Caco-2 (cell line): ENCODE results near the gene RMDN3. TPM values are rescaled to one million over a fixed set of nuclear protein-coding genes. Genes with fewer than 3 reads are reported as not detected.

Experiments used
- BruUV-seq: library from RNA; stranded (reverse); fragments of 400-500 nt; replicated peaks from 2 replicates; lab custom pipeline; 2021; lab: Mats Ljungman, UMichigan
- CTCF ChIA-PET: fragments of 300-600 bp; sonication (Branson Sonifier 250); formaldehyde crosslinking; loops from one replicate; lab custom pipeline; 2022; ENCODE audit warnings: antibody characterized with exemption; lab: Charles Lee
- POLR2A ChIA-PET: fragments of 300-600 bp; sonication (Branson Sonifier 250); formaldehyde crosslinking; loops from one replicate; lab custom pipeline; 2022; ENCODE audit warnings: antibody characterized with exemption; lab: Charles Lee
- DNase-seq, 2 experiments: peaks; one replicate each; pipeline versions ENCODE4 v3.0.0 to v3.0.0-alpha.2; 2020 to 2022
- H3K27me3 ChIP-seq: replicated peaks from 2 replicates; pipeline ENCODE4 v1.6.0; 2011; ENCODE audit warnings: low read length; ENCODE audit not compliant: control insufficient read depth, insufficient read depth
- H3K36me3 ChIP-seq: 2 replicates; pipeline ENCODE4 v1.5.1; 2011; ENCODE audit warnings: low read length; ENCODE audit not compliant: control insufficient read depth, insufficient read depth
- H3K4me1 ChIP-seq: fragments of 250-450 bp; sonication (Bioruptor Pico); 2 replicates; pipeline ENCODE4 v1.5.1; 2020; ENCODE audit warnings: mild to moderate bottlenecking
- H3K4me3 ChIP-seq: 2 replicates; pipeline ENCODE4 v1.5.1; 2011; ENCODE audit warnings: low read depth, mild to moderate bottlenecking, control low read depth, low read length
- H3K9me3 ChIP-seq: fragments of 250-450 bp; sonication (Bioruptor Pico); 2 replicates; pipeline ENCODE4 v1.5.1; 2020; ENCODE audit warnings: mild to moderate bottlenecking, moderate library complexity
- H3K27ac Mint-ChIP-seq: one replicate; pipeline ENCODE4 v1.8.0; 2022; ENCODE audit warnings: mixed read lengths; ENCODE audit not compliant: unreplicated experiment
- H3K27me3 Mint-ChIP-seq: one replicate; pipeline ENCODE4 v1.8.0; 2022; ENCODE audit warnings: mixed read lengths; ENCODE audit not compliant: insufficient read depth, unreplicated experiment
- H3K36me3 Mint-ChIP-seq: one replicate; pipeline ENCODE4 v1.8.0; 2022; ENCODE audit warnings: mild to moderate bottlenecking, mixed read lengths; ENCODE audit not compliant: insufficient read depth, unreplicated experiment
- H3K4me1 Mint-ChIP-seq: one replicate; pipeline ENCODE4 v1.8.0; 2022; ENCODE audit warnings: low read depth, mixed read lengths; ENCODE audit not compliant: unreplicated experiment
- H3K4me3 Mint-ChIP-seq: one replicate; pipeline ENCODE4 v1.8.0; 2022; ENCODE audit warnings: mild to moderate bottlenecking, moderate library complexity, mixed read lengths; ENCODE audit not compliant: unreplicated experiment
- H3K9me3 Mint-ChIP-seq: one replicate; pipeline ENCODE4 v1.8.0; 2022; ENCODE audit warnings: mixed read lengths; ENCODE audit not compliant: unreplicated experiment
- intact Hi-C: fragments of 100-400 bp; cut with micrococcal nuclease; formaldehyde crosslinking; loops from one replicate; pipeline ENCODE4 v1.10.0; 2022; ENCODE audit not compliant: unreplicated experiment
- total RNA-seq: library from RNA; stranded (reverse); gene quantifications from 2 replicates; pipeline ENCODE4 v1.2.3, GENCODE V29; 2022
- TF ChIP-seq, protein P1 (sequence below), 2 experiments: fragments of 200-600 bp in 1 of 2; IDR thresholded peaks; 1 replicate in 1 of 2; 2 replicates in 1 of 2; pipeline versions ENCODE4 v1.5.1 to v1.8.0; 2011 to 2022; ENCODE audit warnings: antibody characterized with exemption in 1 of 2, control low read depth in 1 of 2, inconsistent platforms in 1 of 2, low read depth in 1 of 2, low read length in 1 of 2, mild to moderate bottlenecking in 1 of 2, moderate library complexity in 1 of 2; ENCODE audit not compliant: insufficient read depth in 1 of 2, severe bottlenecking in 1 of 2, unreplicated experiment in 1 of 2

RMDN3 gene
- total RNA-seq, 1 experiment from 2014 or later = 48.0 TPM

DNA sequence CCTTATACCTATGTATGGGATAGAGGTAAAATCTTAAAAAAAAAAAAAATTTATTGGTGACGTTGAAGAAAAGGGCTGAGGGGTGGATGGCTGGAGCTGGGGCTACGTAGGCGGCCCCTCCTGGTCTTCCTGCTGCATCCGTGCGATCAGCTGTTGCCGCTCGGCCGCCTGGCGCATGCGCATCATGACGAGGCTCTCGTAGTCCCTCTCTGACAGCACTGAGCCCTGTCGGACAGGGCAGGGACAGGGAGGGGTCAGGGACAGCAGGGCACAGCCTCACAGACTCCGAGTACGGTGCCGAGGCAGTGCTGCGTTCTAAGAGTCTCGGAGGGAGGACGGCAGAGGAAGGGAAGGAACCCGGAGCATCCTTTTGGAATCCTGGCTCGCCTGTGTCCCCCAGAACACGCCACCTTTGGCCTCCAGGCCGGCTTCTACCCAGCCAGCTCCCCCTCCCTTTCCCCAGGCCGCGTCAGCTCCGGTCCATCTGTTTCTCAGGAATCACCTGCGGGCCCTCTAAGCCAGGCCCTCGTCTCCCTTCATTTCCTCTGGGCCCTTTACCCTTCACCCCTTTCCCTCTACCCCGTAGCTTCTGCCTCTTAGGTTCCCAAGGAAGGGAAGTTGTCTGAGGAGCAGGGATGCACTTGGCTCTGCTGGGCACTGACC lies 12.9 kb upstream of the RMDN3 start:
- ChIA-PET POLR2A (no interaction called here), CTCF (no interaction called here)
- intact Hi-C loops = loop anchor here (10.0 kb wide), 1 partner anchor 203 kb away; the partner anchor contains the start of genes CCDC32 and RPUSD2

DNA sequence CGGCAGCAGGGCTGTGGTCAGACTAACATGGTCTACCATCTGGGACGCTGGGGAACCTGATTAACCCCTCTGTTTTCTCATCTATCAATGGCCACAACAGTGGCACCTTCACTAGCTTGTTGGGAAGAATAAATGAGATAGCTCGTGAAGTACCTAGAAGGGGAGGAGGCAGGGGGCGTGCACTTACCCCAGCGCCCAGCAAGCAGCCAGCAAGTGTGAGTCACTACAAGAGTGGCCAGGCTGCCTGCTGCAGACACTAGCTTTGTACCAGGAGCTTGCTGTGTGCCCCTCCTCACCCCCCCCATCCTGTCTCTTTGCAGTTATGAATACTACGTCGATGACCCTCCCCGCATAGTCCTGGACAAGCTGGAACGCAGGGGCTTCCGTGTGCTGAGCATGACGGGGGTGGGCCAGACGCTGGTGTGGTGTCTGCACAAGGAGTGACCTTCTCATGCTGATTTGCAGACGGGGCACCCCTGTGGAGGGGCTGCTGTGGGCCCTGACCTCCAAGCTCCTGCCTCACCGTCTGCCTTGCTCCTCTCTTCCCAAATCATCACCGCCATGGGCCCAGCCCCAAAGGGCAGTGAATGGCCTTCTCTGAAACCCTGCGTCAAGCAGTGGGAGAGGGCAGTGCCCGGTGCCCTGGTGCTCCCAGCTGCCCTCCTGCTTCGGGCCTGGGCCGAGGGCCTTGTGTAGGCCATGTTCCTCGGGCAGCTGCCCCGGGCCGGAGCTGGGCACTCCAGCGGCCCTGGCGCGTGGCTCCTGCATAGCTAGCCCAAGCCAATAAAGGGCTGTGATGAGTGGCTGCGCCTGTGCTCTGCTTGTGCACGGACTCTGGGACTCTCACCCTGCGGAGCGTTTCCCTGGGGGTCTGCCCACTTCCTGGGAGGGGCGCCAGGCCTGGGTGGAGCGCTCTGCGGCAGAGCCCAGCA lies 12.1 kb upstream of the RMDN3 start:
- BruUV-seq = no TSS peak
- no peak for DNase-seq
- no peak overlapping the region for H3K27ac Mint-ChIP-seq
- no peaks in the 10 kb centered on the region for H3K27me3 Mint-ChIP-seq
- Histone ChIP-seq H3K36me3 (peaks cover 1% of the 10 kb centered on the region; the same call in 1 of the 2 replicates), H3K4me1 (peaks cover 7% of the 10 kb centered on the region; the same call in 1 of the 2 replicates), H3K9me3 (no peaks in the 10 kb centered on the region), H3K4me3 (no peak overlapping the region), H3K27me3 (no peaks in the 10 kb centered on the region)
- intact Hi-C loops = loop anchor here (10.0 kb wide), 1 partner anchor 202 kb away; the partner anchor contains the start of genes CCDC32 and RPUSD2
- H3K9me3 Mint-ChIP-seq = no peaks in the 10 kb centered on the region
- no peak overlapping the region for H3K4me3 Mint-ChIP-seq
- peaks cover 47% of the 10 kb centered on the region for H3K36me3 Mint-ChIP-seq
- POLR2A ChIA-PET = no interaction called here
- TF ChIP-seq, protein P1, sequence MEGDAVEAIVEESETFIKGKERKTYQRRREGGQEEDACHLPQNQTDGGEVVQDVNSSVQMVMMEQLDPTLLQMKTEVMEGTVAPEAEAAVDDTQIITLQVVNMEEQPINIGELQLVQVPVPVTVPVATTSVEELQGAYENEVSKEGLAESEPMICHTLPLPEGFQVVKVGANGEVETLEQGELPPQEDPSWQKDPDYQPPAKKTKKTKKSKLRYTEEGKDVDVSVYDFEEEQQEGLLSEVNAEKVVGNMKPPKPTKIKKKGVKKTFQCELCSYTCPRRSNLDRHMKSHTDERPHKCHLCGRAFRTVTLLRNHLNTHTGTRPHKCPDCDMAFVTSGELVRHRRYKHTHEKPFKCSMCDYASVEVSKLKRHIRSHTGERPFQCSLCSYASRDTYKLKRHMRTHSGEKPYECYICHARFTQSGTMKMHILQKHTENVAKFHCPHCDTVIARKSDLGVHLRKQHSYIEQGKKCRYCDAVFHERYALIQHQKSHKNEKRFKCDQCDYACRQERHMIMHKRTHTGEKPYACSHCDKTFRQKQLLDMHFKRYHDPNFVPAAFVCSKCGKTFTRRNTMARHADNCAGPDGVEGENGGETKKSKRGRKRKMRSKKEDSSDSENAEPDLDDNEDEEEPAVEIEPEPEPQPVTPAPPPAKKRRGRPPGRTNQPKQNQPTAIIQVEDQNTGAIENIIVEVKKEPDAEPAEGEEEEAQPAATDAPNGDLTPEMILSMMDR (IDR thresholded peaks at IDR 0.05; ENCODE audit: insufficient read depth in 1 of 2, low read depth in 1 of 2, low read length in 1 of 2, severe bottlenecking in 1 of 2, unreplicated experiment in 1 of 2) = no peak
- peaks cover 11% of the 10 kb centered on the region for H3K4me1 Mint-ChIP-seq
- CTCF ChIA-PET = interaction anchor here (5.7 kb wide), 1 partner anchor 20 kb away, joined by 25 read pairs; no protein-coding TSS in a partner anchor

More for the DNA sequence above, 12.9 kb upstream of the RMDN3 start:
- Mint-ChIP-seq H3K9me3 (no peaks in the 10 kb centered on the region), H3K27ac (no peak overlapping the region), H3K4me3 (no peak overlapping the region), H3K4me1 (peaks cover 11% of the 10 kb centered on the region), H3K27me3 (no peaks in the 10 kb centered on the region), H3K36me3 (peaks cover 47% of the 10 kb centered on the region)
- Histone ChIP-seq H3K9me3 (no peaks in the 10 kb centered on the region), H3K4me1 (no peaks in the 10 kb centered on the region), H3K36me3 (peaks cover 1% of the 10 kb centered on the region; the same call in 1 of the 2 replicates), H3K4me3 (no peak overlapping the region), H3K27me3 (no peaks in the 10 kb centered on the region)
- TF ChIP-seq, protein P1 (IDR thresholded peaks at IDR 0.05; ENCODE audit: insufficient read depth in 1 of 2, low read depth in 1 of 2, low read length in 1 of 2, severe bottlenecking in 1 of 2, unreplicated experiment in 1 of 2) = no peak
- DNase-seq = no peak
- no TSS peak for BruUV-seq
